Tongue (tissue), 2 donors: Measurements from ENCODE around the gene OR7G1. TPM values are rescaled to one million over a fixed set of nuclear protein-coding genes. Genes with fewer than 3 reads are reported as not detected.

Experiments used
- DNase-seq: peaks from one replicate; pipeline ENCODE4 v3.0.0-alpha.2; 2015
- total RNA-seq: library from RNA; depleted of rRNA; stranded (reverse); fragments of >200 nt; gene quantifications from one replicate; pipeline ENCODE4 v1.2.3, GENCODE V29; 2014

Gene OR7G1
- not detected for total RNA-seq

DNA sequence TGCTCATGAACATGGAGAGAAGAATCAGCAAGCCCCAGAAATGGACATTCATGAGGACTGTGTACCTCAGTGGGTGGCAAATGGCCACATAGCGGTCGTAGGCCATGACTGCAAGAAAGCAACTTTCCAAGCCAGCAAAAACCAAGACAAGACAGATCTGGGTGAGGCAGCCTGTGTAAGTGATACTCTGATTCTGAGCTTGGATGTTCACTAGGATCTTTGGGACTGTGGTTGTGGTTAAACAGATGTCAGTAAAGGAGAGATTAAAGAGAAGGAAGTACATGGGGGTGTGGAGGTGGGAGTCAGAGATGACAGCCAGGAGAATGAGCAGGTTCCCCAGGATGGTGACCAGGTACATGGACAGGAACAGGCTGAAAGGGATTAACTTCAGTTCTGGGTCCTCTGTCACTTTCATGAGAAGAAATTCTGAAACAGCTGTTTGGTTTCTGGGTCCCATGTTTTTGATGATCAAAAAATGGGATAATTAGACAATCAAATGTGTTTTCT is at the start of gene OR7G1:
OR7G1 (minus strand) TSS at position 457 of the 507 bp plus-strand sequence; CDS start at position 457, 0 bp downstream.
- DNase-seq: no peak

GRCh38 chr19:9165261-9165660 is 49.7 kb upstream of the OR7G1 start:
- DNase-seq: no peak

- no peak for DNase-seq
These were observed 45.9 kb upstream of the OR7G1 start for GRCh38 chr19:9161427-9161826.

DNA sequence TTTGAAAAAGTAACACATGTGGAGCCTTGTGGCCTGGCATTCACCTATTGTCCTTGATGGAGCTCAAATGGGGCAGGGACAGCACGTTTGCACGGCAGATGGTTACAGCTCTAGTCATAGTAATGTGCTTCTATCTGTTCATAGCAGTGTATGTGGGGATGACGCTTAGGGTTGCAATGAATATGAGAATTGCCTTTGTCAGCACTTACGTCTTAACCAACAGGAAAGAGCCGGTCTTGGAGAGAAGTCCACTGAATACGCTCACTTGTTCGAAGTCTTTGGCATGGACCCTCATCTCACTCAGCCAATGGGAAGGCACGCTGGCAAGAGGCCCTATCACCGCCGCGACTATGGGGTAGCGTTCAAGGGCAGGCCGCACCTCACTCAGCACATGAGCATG is 44.3 kb upstream of the OR7G1 start:
- no peak for DNase-seq

GRCh38 chr19:9156304-9156703 is 40.7 kb upstream of the OR7G1 start:
- DNase-seq: no peak

DNA sequence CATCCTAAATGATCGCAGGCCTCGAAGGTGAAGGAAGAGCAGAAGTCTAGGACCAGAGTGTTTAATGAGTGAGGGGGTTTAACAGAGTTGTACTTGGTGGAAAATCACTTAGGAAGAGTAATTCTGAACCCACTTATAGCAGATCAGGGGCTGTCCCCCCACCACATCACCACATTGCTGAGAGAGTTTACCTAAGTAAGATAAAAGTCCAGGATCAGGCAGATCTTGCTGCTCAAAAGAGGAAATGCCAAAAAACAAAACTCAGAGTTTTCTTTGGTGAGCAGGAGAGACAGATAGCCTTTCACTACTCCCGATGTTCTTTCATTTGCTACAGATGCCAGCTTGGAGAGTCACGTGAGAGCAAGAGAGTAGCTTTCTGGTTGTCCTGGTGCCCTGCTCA is 40.0 kb upstream of the OR7G1 start:
- DNase-seq: no peak

DNA sequence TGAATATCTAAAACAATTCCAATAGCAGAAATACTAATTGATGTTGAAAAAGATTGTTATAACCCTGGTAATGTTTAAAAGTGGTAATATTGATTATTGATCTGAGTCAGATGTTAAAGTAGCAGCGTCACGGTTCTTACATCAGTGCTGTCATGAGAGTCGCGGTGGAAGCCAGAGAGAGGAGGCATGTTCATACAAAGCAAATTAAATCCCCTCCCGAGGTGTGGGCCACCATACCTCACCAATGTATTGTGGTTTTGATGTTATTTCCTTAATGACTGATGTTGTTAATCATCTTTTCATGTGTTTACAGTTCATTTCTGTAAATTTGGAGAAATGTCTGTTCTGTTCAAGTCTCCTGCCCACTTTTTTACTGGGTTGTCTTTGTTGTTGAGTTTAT is 35.8 kb upstream of the OR7G1 start:
- DNase-seq: no peak

DNA sequence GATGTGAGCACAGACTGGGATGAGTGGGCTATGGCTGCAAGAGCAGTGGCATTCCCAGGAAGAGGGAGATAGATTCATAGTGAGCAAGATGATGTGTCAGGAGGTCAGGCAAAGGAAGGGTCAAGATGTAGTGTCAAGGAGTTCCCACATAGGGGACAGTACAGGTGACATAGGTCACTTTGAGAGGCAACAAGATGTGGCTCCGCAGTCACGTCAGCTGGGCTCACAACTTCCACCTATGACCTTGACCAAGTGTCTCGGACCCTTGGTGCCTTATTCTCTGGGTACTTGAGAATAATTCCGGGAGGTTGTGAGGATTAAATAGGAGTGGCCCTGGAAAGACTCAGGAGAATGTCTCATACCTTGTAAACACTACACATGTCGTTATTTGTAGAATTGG is 35.1 kb upstream of the OR7G1 start:
- DNase-seq: no peak

- no peak for DNase-seq
These were observed 34.4 kb upstream of the OR7G1 start for GRCh38 chr19:9149997-9150396.

- no peak for DNase-seq
These were observed 33.1 kb upstream of the OR7G1 start for GRCh38 chr19:9148697-9149096.

- no peak for DNase-seq
These were observed 31.3 kb upstream of the OR7G1 start for GRCh38 chr19:9146882-9147281.

- no peak for DNase-seq
These were observed 29.4 kb upstream of the OR7G1 start for GRCh38 chr19:9144920-9145319.

DNA sequence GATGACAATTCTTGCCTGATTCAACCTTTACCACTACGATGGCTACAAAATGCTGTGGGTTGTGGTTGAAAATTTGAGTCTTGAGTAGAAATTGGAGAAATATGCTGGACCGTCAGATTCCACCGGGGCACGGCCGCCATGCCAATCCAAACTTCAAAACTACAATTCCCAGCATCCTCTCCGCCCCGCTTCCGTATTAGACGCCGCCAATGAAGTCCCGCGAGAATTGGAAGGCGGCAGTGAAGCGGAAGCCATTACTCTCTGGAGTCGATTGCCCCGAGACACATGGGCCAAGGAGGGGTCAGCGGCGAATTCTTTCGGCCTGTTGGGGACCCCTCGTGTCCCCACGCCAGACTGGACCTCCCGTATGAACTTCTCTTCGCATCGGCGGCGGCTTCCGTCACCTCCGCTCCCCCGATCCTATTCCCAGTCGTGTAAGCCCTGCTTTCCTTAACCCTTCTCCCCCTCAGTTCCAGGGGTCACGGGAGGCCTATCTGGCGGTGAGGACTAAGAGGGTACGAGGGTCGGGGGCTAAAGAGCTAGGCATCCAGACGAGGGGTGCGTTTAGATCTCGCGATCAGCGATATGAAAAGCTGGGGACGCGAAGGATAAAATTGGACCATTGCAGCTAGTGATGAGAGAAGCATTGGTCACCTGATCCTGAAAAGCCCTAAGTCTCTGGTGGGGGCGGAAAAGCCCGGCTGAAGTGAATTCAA is 24.8 kb upstream of the OR7G1 start, which contains the start of gene ZNF317:
ZNF317 (plus strand) TSS at position 239 of the 716 bp plus-strand sequence. CDS start 15,620 bp downstream, outside the sequence.
- DNase-seq: peak; percentile 98

DNA sequence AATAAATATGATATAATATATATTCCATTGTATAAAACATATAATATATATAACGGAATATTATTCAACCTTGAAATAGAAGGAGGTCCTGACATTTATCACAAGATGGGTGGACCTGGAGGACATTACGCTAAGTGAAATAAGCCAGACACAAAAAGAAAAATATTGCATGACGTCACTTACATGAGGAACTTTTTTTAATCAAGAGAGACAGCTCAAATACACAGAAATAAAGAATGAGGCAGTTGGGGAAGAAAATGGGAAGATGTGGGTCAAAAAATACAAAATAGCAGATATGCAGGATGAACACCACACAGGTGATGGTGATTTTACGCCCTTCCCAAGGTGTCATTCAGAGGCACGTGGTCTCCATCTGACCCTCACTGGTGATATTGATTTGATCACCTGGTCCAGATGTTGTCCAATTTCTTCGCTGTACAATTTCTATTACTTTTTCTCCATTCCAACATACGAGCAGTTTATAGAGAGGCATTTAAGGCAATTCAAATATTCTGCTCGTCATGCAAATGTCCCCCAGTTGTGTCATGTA is 24.1 kb upstream of the OR7G1 start:
- DNase-seq: peak; percentile 16

GRCh38 chr19:9132422-9132821 is 16.9 kb upstream of the OR7G1 start:
- DNase-seq: no peak

DNA sequence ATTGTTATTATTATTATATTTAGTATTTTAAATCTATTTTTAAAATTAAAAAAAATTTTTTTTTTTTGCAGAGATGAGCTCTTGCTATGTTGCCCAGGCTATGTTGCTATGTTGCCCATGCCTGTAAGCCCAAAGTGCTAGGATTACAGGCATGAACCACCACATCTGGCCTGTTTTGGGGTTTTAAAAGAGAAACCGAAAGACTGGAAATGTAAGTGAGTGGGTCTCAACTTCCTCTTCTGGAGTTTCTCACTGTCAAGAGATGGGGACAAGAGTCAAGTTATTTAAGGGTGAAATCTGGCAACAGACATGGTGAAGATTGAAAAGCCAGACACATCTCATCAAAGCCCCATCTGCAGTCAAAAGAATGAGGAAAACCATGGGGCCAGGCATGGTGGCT is 15.4 kb upstream of the OR7G1 start:
- DNase-seq: no peak

- no peak for DNase-seq
These were observed 12.6 kb upstream of the OR7G1 start for GRCh38 chr19:9128171-9128570.

DNA sequence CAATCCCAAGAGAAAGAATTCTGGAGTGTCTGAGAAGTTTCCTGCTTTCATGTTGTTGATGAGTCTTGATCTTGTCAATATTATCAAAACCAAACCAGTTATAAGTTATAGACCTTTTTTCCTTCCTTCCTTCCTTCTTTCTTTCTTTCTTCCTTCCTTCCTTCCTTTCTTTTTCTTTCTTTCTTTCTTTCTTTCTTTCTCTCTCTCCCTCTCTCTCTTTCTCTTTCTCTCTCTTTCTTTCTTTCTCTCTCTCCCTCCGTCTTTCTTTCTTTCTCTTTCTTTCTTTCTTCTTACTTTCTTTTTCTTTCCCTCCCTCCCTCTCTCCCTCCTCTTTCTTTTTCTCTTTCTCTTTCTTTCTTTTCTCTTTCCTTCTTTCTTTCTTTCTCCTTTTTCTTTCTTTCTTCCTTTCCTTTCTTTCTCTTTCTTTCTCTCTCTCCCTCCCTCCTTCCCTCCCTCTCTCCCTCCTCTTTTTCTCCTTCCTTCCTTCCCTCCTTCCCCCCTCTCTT is 11.4 kb upstream of the OR7G1 start, which contains the start of gene OR7G3:
OR7G3 (minus strand) TSS at position 51 of the 506 bp plus-strand sequence; CDS start at position 51, 0 bp downstream.
- no peak for DNase-seq

GRCh38 chr19:9116547-9116946 is 984 bp upstream of the OR7G1 start:
- DNase-seq: no peak

GRCh38 chr19:9109959-9110358 is 5.6 kb downstream of the OR7G1 start:
- DNase-seq: no peak

- no peak for DNase-seq
These were observed 8.2 kb downstream of the OR7G1 start, which contains the start of gene OR7G2 for GRCh38 chr19:9107375-9107774. OR7G2 (minus strand) TSS chr19:9107475; CDS start chr19:9103243, 4,232 bp downstream.

DNA sequence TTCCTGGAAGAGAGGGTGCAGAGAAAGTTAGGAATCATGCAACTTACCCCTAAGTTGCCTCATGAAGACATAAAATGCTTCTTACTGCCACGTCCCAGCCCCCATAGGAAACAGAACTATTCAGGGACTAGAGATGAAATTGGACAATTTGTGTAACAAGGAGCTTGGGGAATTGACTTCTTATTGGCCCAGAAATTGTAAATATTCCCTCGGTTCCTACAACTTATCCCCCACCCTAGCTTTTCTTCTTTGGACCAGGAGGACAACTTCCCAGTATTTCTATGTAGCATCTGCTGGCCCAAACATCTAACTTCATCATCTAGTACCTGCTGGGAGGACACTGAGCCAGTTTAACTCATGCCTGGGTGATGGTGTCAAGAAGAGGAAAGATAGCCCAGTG is 28.8 kb downstream of the OR7G1 start, which contains the start of gene OR1M1:
OR1M1 (plus strand) TSS at position 301 of the 400 bp plus-strand sequence. CDS start 6,184 bp downstream, outside the sequence.
- DNase-seq: no peak

- DNase-seq: no peak
These were observed 36.9 kb downstream of the OR7G1 start for GRCh38 chr19:9078651-9079050.
